A549 (cell line): ENCODE measurements around the gene C5orf34. TPM values are rescaled to one million over a fixed set of nuclear protein-coding genes. Genes with fewer than 3 reads are reported as not detected.
A peak's percentile ranks its signal among the peaks of the same experiment; 100 is the strongest.

Source experiments
- ATAC-seq, 2 experiments: fragments of 200-7000 bp in 1 of 2; fragments of >200 bp in 1 of 2; cut with Nextera tagmentation in 1 of 2; cut with Tn5 transposase in 1 of 2; 3 replicates each; pipeline versions ENCODE4 v1.8.0 to v1.9.1; 2018 to 2020; ENCODE audit warnings: mild to moderate bottlenecking in 1 of 2, moderate library complexity in 1 of 2
- CTCF ChIA-PET: fragments of 300-600 bp; sonication (Branson Sonifier 250); formaldehyde crosslinking; extraction: SDS; loops from one replicate; lab custom pipeline; 2021; ENCODE audit warnings: antibody characterized with exemption, inconsistent platforms; lab: Yijun Ruan, JAX
- POLR2A ChIA-PET: fragments of 350-600 bp; formaldehyde crosslinking; extraction: SDS; loops from one replicate; lab custom pipeline; 2021; ENCODE audit warnings: antibody characterized with exemption, inconsistent platforms; lab: Yijun Ruan, JAX
- DNase-seq, 2 experiments: peaks; one replicate each; pipeline versions ENCODE4 v3.0.0 to v3.0.0-alpha.2; 2011 to 2016; ENCODE audit warnings: low read depth in 1 of 2, low spot score in 1 of 2
- FAIRE-seq: peaks from 2 replicates; lab custom pipeline; 2011; peaks lifted over from hg19 to GRCh38; lab: Jason Lieb, UNC
- H3K27ac ChIP-seq, 2 experiments: fragments of >200 bp; sonication (Bioruptor Twin); formaldehyde crosslinking; 3 replicates each; pipeline ENCODE4 v1.5.1; 2016 to 2017
- H3K4me1 ChIP-seq: fragments of >200 bp; sonication (Bioruptor Twin); formaldehyde crosslinking; 3 replicates; pipeline ENCODE4 v1.6.1; 2016
- H3K4me2 ChIP-seq: fragments of >200 bp; sonication (Bioruptor Twin); formaldehyde crosslinking; 3 replicates; pipeline ENCODE4 v1.6.1; 2016
- H3K4me3 ChIP-seq: fragments of >200 bp; sonication (Bioruptor Twin); formaldehyde crosslinking; 3 replicates; pipeline ENCODE4 v1.5.1; 2016
- H3K9me3 ChIP-seq: fragments of >200 bp; sonication (Bioruptor Twin); formaldehyde crosslinking; 3 replicates; pipeline ENCODE4 v1.6.1; 2016
- BCL3 ChIP-seq: fragments of >200 bp; sonication (Bioruptor Twin); formaldehyde crosslinking; IDR thresholded peaks from 3 replicates; pipeline ENCODE4 v1.6.1; 2016
- BHLHE40 ChIP-seq: IDR thresholded peaks from 2 replicates; pipeline ENCODE4 v1.6.1; 2012; ENCODE audit warnings: low read depth, low read length, inconsistent platforms
- CEBPB ChIP-seq, 2 experiments: fragments of >200 bp in 1 of 2; sonication (Bioruptor Twin) in 1 of 2; formaldehyde crosslinking in 1 of 2; IDR thresholded peaks; 2 replicates each; pipeline ENCODE4 v1.6.1; 2012 to 2016
- CHD2 ChIP-seq: fragments of 150-350 bp; IDR thresholded peaks from 2 replicates; pipeline ENCODE4 v1.6.1; 2014; ENCODE audit warnings: low read length; ENCODE audit not compliant: partially characterized antibody
- CTCF ChIP-seq: fragments of >200 bp; sonication (Bioruptor Twin); formaldehyde crosslinking; IDR thresholded peaks from 3 replicates; pipeline ENCODE4 v1.5.1; 2016
- EHF ChIP-seq: fragments of 250-450 bp; sonication (Bioruptor Pico); IDR thresholded peaks from 2 replicates; pipeline ENCODE4 v1.5.0; 2020; ENCODE audit warnings: mild to moderate bottlenecking
- EP300 ChIP-seq, 2 experiments: fragments of >200 bp; sonication (Bioruptor Twin); formaldehyde crosslinking; IDR thresholded peaks; 2 replicates in 1 of 2; 3 replicates in 1 of 2; pipeline ENCODE4 v1.6.1; 2016 to 2017
- HDAC2 ChIP-seq: fragments of 200-600 bp; sonication (generic); IDR thresholded peaks from 2 replicates; pipeline ENCODE4 v1.6.1; 2016
- HOXA7 ChIP-seq: fragments of 250-450 bp; sonication (Bioruptor Pico); IDR thresholded peaks from 2 replicates; pipeline ENCODE4 v1.5.0; 2020; ENCODE audit warnings: mild to moderate bottlenecking, moderate library complexity
- HOXB5 ChIP-seq: fragments of 250-450 bp; sonication (Bioruptor Pico); IDR thresholded peaks from 2 replicates; pipeline ENCODE4 v1.5.0; 2020; ENCODE audit warnings: mild to moderate bottlenecking, moderate library complexity
- JUN ChIP-seq, 2 experiments: fragments of >200 bp; sonication (Bioruptor Twin); formaldehyde crosslinking; IDR thresholded peaks; 2 replicates in 1 of 2; 3 replicates in 1 of 2; pipeline ENCODE4 v1.6.1; 2016 to 2017
- JUNB ChIP-seq: fragments of >200 bp; sonication (Bioruptor Twin); formaldehyde crosslinking; IDR thresholded peaks from 2 replicates; pipeline ENCODE4 v1.6.1; 2016
- KDM5A ChIP-seq: fragments of 200-600 bp; sonication (generic); IDR thresholded peaks from 2 replicates; pipeline ENCODE4 v1.6.1; 2016; ENCODE audit warnings: antibody characterized with exemption, mild to moderate bottlenecking
- MAZ ChIP-seq: fragments of 150-350 bp; IDR thresholded peaks from 2 replicates; pipeline ENCODE4 v1.6.1; 2014; ENCODE audit warnings: antibody characterized with exemption, low read depth, low read length, borderline replicate concordance
- MYC ChIP-seq: IDR thresholded peaks from 2 replicates; pipeline ENCODE4 v1.6.1; 2012; ENCODE audit warnings: mild to moderate bottlenecking, inconsistent platforms, low read length, improper control_type of control experiment, borderline replicate concordance
- NFE2L2 ChIP-seq: fragments of 150-350 bp; conservative IDR thresholded peaks from 2 replicates; pipeline ENCODE4 v1.6.1; 2014; ENCODE audit warnings: low read length
- PHF8 ChIP-seq: fragments of 200-600 bp; sonication (generic); IDR thresholded peaks from 2 replicates; pipeline ENCODE4 v1.6.1; 2016; ENCODE audit warnings: low read depth, mild to moderate bottlenecking, antibody characterized with exemption, moderate library complexity, borderline replicate concordance
- POLR2A ChIP-seq: IDR thresholded peaks from 2 replicates; pipeline ENCODE4 v1.6.1; 2012; ENCODE audit warnings: mild to moderate bottlenecking, low read length
- RAD21 ChIP-seq, 2 experiments: fragments of >200 bp in 1 of 2; sonication (Bioruptor Twin) in 1 of 2; formaldehyde crosslinking in 1 of 2; IDR thresholded peaks in 1 of 2; conservative IDR thresholded peaks in 1 of 2; 2 replicates in 1 of 2; 3 replicates in 1 of 2; pipeline ENCODE4 v1.6.1; 2012 to 2018; ENCODE audit warnings: inconsistent platforms in 1 of 2
- RNF2 ChIP-seq: fragments of 200-600 bp; sonication (generic); IDR thresholded peaks from 2 replicates; pipeline ENCODE4 v1.6.1; 2016; ENCODE audit warnings: low read depth, mild to moderate bottlenecking, antibody characterized with exemption, moderate library complexity, borderline replicate concordance
- SMC3 ChIP-seq: fragments of >200 bp; sonication (Bioruptor Twin); formaldehyde crosslinking; IDR thresholded peaks from 3 replicates; pipeline ENCODE4 v1.6.1; 2018; ENCODE audit warnings: inconsistent platforms
- TFCP2L1 ChIP-seq: fragments of 250-450 bp; sonication (Bioruptor Pico); IDR thresholded peaks from 2 replicates; pipeline ENCODE4 v1.5.0; 2021; ENCODE audit warnings: mild to moderate bottlenecking
- TP53 ChIP-seq: fragments of 250-450 bp; sonication (Bioruptor Pico); IDR thresholded peaks from 2 replicates; pipeline ENCODE4 v1.5.0; 2021; ENCODE audit warnings: mild to moderate bottlenecking, moderate library complexity
- WGBS: methylation state at CpG from one replicate; pipeline ENCODE4 v1.1.6; 2017; ENCODE audit errors: missing lambda C conversion rate; 5-methylcytosine and 5-hydroxymethylcytosine counted together
- polyA plus RNA-seq, 4 experiments: library from polyadenylated mRNA; depleted of rRNA in 3 of 4; stranded (reverse); fragments of >200 nt; fragmentation: RNase III in 1 of 4; extraction: RNeasy Plus Mini Kit Qiagen cat#74134 plus additional on column Dnase treatment in 1 of 4; gene quantifications; 2 replicates in 3 of 4; 3 replicates in 1 of 4; pipeline ENCODE4 v1.2.3, GENCODE V29; 2011 to 2017
- TF ChIP-seq, protein P1 (sequence below): fragments of 150-350 bp; IDR thresholded peaks from 2 replicates; pipeline ENCODE4 v1.6.1; 2014; ENCODE audit warnings: low read depth, mild to moderate bottlenecking, low read length
- TF ChIP-seq, protein P2 (sequence below): IDR thresholded peaks from 2 replicates; pipeline ENCODE4 v1.6.1; 2012
- TF ChIP-seq, protein P3 (sequence below): IDR thresholded peaks from 2 replicates; pipeline ENCODE4 v1.6.1; 2012; ENCODE audit warnings: low read depth, borderline replicate concordance

C5orf34 gene
- polyA plus RNA-seq, 2 of the 4 experiments (the other 2 are of a cell fraction): 7.6 to 16.1 TPM

- Histone ChIP-seq H3K4me1 (peaks cover 26% of the 10 kb centered on the region), H3K27ac (peak overlapping the region; percentile 91 to 96), H3K4me3 (peak overlapping the region; percentile 63), H3K4me2 (peak overlapping the region; percentile 90), H3K9me3 (no peaks in the 10 kb centered on the region)
- TF ChIP-seq, protein P1, sequence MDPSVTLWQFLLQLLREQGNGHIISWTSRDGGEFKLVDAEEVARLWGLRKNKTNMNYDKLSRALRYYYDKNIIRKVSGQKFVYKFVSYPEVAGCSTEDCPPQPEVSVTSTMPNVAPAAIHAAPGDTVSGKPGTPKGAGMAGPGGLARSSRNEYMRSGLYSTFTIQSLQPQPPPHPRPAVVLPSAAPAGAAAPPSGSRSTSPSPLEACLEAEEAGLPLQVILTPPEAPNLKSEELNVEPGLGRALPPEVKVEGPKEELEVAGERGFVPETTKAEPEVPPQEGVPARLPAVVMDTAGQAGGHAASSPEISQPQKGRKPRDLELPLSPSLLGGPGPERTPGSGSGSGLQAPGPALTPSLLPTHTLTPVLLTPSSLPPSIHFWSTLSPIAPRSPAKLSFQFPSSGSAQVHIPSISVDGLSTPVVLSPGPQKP: no peak
- TF ChIP-seq KDM5A (0 out of 2 replicates have a peak, but pooled peaks have one; percentile 29), TP53 (CRISPR knock-in tag) (no peak), HOXA7 (CRISPR knock-in tag) (0 out of 2 replicates have a peak, but pooled peaks have one; percentile 60), CHD2 (no peak), PHF8 (peak; percentile 66), HDAC2 (0 out of 2 replicates have a peak, but pooled peaks have one; percentile 29), TFCP2L1 (CRISPR knock-in tag) (0 out of 2 replicates have a peak, but pooled peaks have one; percentile 23), MAZ (0 out of 2 replicates have a peak, but pooled peaks have one; percentile 16), RAD21 (conservative IDR thresholded peaks at IDR 0.05 in 1 of 2, IDR thresholded peaks at IDR 0.05 in 1 of 2) (peak; percentile 63 to 79), BHLHE40 (no peak), JUN (IDR thresholded peaks at IDR 0.05) (peak in 1 of 2 experiments; percentile 66; a peak in 4 of 5 replicates), CTCF (peak; percentile 74), SMC3 (peak; percentile 80; the same call in 2 of the 3 replicates)
- TF ChIP-seq, protein P2, sequence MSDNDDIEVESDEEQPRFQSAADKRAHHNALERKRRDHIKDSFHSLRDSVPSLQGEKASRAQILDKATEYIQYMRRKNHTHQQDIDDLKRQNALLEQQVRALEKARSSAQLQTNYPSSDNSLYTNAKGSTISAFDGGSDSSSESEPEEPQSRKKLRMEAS: peak; percentile 27
- WGBS: under 1% methylated on average over 31 of the region's 32 CpGs
- peak; percentile 85 to 90 for DNase-seq
- CTCF ChIA-PET: interaction anchor here (0.5 to 3.6 kb wide), 53 partner anchors 8 to 1397 kb away, joined by 3 to 55 read pairs (median 4); partner anchors contain the start of genes C5orf34 and HMGCS1
- POLR2A ChIA-PET: interaction anchor here (0.6 to 2.8 kb wide), 37 partner anchors 9 to 1544 kb away, joined by 3 to 41 read pairs (median 6); partner anchors contain the start of genes C5orf34, CCL28, HMGCS1 and ZNF131
- ATAC-seq: peak; percentile 88 to 92
- FAIRE-seq: no peak
Observed at GRCh38 chr5:43484106-43484849, 30.7 kb downstream of the C5orf34 start.

- Histone ChIP-seq H3K27ac (peak within 1 kb of the TSS; percentile 91 to 96), H3K4me1 (peaks cover 26% of the 10 kb centered on the region), H3K4me2 (peak within 1 kb of the TSS; percentile 90), H3K9me3 (no peaks in the 10 kb centered on the region), H3K4me3 (peak within 1 kb of the TSS; percentile 63)
- FAIRE-seq (no peak), DNase-seq (peak; percentile 81 to 93), ATAC-seq (peak; percentile 94 to 97)
- 3% methylated on average over 48 of the region's 62 CpGs for WGBS
- POLR2A ChIA-PET: interaction anchor here (0.7 to 2.8 kb wide), 37 partner anchors 8 to 928 kb away, joined by 3 to 41 read pairs (median 6); partner anchors contain the start of genes C5orf34, CCL28, HMGCS1 and ZNF131
- CTCF ChIA-PET: interaction anchor here (0.7 to 3.6 kb wide), 46 partner anchors 8 to 575 kb away, joined by 3 to 55 read pairs (median 4); partner anchors contain the start of genes C5orf34 and HMGCS1
- TF ChIP-seq POLR2A (peak; percentile 83), EP300 (IDR thresholded peaks at IDR 0.05) (peak in 1 of 2 experiments; percentile 16; a peak in 1 of 5 replicates), JUN (IDR thresholded peaks at IDR 0.05) (peak; percentile 90 to 94), CEBPB (IDR thresholded peaks at IDR 0.05) (peak; percentile 72 to 74; a peak in 3 of 4 replicates), EHF (CRISPR knock-in tag) (0 out of 2 replicates have a peak, but pooled peaks have one; percentile 66), JUNB (no peak), SMC3 (no peak), NFE2L2 (no peak), RNF2 (no peak), PHF8 (peak; percentile 87), BCL3 (peak; percentile 93; the same call in 2 of the 3 replicates), HOXB5 (peak; percentile 45; the same call in 1 of the 2 replicates), MYC (0 out of 2 replicates have a peak, but pooled peaks have one; percentile 29)
- TF ChIP-seq, protein P2: peak; percentile 81; the same call in 1 of the 2 replicates
- TF ChIP-seq, protein P3, sequence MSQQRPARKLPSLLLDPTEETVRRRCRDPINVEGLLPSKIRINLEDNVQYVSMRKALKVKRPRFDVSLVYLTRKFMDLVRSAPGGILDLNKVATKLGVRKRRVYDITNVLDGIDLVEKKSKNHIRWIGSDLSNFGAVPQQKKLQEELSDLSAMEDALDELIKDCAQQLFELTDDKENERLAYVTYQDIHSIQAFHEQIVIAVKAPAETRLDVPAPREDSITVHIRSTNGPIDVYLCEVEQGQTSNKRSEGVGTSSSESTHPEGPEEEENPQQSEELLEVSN: peak; percentile 30; the same call in 1 of the 2 replicates
Observed at GRCh38 chr5:43483298-43484105, 31.4 kb downstream of the C5orf34 start, which contains the start of gene TMEM267. Gene TMEM267, minus strand, starts transcription at chr5:43483865. Its CDS starts 29,896 bp downstream, at chr5:43453969.
